ELR (cell line): ENCODE measurements around the gene BCAS3.

Experiments
- DNase-seq: peaks from one replicate; pipeline ENCODE4 v3.0.0-alpha.2; 2015; ENCODE audit warnings: low read depth

Gene BCAS3

GRCh38 chr17:61410141-61411010 lies 732.7 kb downstream of the BCAS3 start:
- peak; percentile 91 for DNase-seq

GRCh38 chr17:61411011-61411260 lies 733.3 kb downstream of the BCAS3 start:
- no peak for DNase-seq

DNA sequence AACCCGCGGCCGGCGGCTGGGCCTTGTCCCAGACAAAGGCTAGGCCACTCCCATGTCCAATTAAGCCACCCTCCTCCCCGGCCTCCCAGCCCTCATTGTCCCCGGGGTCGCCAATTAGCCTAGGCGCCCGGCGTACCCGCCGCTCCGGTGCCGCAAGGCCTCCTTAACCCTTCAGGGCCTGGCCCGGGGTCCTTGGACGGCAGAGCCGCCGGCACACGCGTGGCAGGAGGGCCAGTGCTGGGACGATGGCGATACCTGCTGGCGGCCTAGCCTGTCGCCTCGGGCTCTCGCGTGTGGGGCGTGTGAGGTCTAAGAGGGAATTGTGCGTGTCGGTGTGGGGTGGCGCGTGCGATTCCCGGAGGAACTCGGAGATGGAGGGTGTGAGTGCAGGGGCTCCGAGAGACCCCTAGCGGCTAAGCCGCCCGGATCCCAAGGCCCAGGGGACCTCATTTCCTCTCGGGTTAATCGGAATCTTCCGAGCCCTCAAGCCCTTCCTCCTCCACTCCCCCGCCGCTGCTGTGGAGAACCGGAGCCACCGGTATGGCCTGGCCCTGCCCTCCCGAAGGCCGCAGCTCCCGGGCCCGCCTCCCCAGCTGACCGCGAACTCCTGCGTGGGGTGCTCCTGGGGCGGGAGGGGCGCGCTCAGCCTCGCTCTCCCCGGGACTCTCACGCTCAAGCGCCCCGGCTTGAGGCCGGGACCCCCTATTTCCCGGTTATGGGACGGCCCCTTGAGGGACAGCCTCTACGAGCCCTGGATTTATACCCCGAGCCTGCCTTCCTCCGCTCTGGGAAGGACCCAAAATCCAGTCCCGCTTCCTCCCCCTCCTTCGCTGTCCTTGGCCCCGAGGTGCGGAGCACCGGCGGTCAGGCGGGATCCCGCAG lies 733.9 kb downstream of the BCAS3 start:
- DNase-seq = peak; percentile 82

DNA sequence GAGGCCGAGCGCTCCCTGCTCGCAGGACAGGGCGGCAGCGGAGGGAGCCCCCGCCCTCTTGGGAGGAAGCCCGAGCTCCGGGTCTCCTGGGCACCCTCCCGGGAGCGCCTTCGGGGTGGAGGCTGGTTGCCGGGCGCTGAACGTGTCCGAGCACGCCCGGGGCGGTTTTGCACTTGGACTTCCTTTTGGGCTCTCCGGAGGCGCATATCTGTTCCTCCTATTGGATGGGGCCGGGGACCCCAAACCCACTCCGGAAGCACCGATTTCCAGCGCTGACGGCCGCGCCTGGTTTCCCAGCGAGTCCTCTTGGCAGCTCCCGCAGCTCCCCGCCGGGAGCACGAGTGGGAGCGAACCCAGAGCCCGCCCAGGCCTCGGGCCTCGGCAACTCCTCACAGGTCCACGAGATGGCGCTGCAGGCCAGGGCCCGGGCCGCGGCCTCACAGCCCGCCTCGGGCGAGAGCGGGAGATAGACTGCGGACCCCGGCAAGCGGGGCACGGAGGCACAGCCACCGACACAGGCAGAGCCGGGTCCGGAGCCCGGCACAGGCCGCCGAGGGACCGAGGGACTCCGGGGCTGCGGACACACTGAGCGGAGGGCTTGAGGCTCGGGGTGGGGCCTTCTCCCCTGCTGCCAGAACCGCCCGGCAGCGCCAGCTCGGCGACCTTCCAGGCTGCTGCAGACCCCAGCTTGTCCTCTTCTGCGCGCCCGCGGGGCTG lies 734.6 kb downstream of the BCAS3 start:
- peak; percentile 91 for DNase-seq

DNA sequence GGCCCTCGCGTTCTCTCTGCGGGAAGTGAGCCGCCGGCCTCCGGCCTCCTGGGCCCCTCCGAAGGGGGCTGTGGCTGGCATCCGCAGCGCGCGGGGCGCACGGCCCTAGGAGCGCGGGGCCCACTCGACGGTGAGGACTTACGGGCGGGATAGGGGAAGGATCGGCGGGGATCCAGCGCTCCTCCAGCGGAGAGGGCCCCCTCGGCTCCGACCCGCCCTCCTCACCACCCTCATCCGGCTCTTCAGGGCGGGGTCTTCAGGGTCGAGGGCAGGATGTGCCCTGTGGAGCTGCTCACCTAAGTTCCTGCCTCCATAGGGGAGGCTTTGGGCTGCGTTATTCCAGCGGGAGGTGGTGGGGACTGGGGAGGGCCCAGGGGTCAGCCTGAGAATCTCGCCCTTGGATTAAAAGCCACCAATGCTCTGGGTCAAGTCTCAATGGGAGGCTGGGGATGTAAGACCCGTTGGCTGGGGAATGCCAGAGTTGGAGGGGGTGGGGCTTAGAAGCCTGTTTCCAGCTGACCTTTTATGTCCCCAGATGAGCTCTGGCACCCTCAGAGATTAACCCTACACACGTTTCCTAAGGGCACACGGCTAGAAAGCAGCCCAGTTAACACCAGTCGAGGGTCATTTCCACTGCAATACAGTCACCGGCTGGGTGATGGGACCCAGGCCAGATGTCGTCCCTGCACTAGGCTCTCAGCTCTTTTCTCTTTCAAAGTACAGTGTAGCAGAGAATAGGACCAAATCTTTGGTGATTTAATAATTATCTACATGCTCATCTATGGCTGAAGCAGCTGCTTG lies 735.4 kb downstream of the BCAS3 start:
- DNase-seq = no peak

DNA sequence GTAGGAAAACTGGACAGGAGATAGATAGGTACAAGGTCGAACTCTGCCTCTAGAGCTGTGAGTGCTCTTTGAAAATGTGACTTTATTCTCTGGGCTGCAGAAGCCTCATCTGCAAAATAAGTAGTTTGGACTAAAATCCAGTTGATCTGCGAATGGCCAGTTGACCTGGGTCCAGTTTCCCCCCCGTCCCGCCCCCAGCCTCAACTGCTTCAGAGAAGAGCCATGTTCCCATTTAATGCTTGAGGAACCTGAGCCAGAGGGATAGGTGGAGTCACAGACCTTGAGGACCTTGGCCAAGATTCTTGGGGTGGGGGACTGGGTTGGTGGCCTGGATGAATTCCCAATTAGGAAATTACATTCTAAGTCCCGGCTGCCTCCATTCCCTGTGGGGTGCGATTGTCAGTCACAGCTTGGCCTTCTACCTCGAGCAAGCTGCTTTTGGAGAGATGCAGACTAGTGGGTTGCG lies 736.0 kb downstream of the BCAS3 start:
- DNase-seq = no peak

GRCh38 chr17:61414141-61414935 lies 736.7 kb downstream of the BCAS3 start:
- DNase-seq = no peak

DNA sequence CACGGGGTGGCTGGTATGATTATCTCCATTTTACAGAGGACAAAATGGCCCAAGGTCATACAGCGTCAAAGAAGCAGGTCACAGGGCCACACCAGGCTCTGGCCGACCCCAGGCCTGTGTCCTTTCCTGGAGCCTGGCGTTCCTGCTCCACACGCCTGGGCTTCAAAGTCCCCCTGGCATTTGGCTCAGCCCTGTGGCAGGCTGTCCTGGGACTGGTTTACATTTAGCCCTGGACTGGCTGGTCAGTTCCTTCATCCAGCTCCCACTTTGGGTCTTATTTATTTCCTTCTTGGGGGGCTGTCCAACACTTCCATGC lies 737.2 kb downstream of the BCAS3 start:
- DNase-seq = no peak

GRCh38 chr17:61415374-61416210 lies 737.9 kb downstream of the BCAS3 start:
- DNase-seq = no peak

- DNase-seq = no peak
Measured at GRCh38 chr17:61416211-61416539, 738.5 kb downstream of the BCAS3 start.

GRCh38 chr17:61416540-61417363 lies 739.1 kb downstream of the BCAS3 start:
- peak; percentile 96 for DNase-seq

DNA sequence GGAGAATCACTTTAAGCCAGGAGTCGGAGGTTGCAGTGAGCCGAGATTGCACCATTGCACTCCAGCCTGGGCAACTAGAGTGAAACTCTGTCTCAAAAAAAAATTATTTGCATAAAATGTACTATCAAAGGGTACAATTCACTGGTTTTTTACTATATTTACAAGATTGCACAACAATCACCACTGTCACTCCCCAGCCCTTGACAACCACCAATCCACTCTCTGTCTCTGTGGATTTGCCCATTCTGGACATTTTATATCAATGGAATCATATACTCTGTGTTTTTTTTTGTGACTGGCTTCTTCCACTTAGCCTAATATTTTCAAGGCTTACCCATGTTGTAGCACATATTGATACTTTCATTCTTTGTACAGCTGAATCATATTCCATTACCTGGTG lies 740.8 kb downstream of the BCAS3 start:
- DNase-seq = no peak

DNA sequence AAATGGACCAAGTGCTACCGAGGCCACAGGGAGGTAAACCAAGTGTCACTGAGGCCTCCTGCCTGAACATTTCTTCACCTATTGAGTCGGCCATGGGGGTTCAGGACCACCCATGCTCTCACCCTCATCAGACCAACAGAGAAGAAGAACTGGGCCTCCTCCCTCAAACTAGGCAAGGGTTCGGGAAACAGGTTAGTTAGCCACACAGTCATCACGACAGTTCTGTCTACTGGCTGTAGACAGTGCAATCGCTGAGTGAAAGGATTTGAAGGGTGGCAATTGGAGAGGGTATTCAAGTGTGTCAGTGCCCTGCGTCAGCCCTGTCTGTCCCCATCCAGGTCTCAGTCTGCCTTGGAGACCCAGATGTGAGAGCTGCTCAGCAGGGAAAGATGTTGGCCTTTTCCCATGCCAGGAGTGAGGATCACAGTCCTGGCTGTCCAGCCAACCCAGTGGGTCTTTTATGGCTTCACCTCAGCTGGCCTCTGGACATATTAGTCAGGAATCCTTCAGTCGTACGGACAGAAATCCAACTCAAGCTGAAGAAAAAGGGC lies 741.9 kb downstream of the BCAS3 start:
- DNase-seq = no peak

GRCh38 chr17:61420052-61420451 lies 742.4 kb downstream of the BCAS3 start:
- no peak for DNase-seq

DNA sequence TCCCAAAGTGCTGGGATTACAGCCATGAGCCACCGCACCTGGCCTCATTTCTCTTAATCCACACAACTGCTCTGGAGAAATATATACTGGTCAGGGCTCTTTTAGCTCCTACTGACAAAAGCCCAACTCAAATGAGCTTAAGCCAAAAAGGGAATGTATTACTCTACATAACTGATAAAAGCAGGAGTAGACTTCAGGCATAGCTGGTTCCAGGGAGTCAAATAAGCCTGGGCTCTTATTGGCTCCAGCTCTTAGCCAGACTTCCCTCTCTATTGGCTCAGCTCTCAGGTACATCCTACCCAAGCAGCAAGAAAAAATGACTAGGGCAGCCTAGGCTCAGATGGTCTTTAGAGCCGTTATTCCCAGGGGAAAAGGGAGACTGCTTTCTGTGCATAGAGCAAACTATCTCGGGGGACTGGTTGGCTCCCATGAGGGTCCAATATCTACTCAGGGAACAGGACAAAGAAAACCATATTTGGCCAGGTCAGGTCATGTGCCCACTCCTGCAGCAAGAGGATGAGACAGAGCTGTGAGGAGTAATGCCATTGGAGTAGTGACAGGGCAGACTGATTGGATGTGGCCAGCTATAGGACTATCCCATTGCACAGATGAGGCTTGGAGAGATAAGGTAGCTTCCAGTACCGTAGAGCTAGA lies 743.2 kb downstream of the BCAS3 start:
- DNase-seq = no peak

GRCh38 chr17:61421460-61421859 lies 743.8 kb downstream of the BCAS3 start:
- no peak for DNase-seq

DNA sequence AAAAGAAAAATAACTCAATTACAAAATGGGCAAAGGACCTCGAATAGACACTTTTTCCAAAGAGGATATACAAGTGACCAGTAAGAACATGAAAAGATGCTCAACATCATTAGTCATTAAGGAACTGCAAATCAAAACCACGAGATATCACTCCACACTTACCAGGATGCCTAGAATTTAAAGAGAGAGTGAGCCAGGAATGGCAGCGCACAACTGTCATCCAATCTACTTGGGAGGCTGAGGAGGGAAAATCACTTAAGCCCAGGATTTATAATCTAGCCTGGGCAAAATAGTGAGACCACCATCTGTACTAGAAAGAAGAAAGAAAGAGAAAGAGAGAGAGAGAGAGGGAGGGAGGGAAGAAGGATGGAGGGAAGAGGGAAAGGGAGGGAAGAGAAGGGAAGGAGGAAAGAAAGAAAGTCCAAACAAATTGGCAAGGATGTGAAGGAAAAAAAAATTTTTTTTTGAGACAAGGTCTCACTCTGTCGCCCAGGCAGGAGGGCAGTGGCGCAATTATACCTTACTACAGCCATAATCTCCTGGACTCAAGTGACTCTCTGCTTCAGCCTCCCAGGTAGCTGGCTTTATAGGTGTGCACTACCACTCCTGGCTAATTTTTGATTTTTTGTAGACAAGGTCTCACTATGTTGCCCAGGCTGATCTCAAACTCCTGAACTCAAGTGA lies 744.6 kb downstream of the BCAS3 start:
- no peak for DNase-seq

DNA sequence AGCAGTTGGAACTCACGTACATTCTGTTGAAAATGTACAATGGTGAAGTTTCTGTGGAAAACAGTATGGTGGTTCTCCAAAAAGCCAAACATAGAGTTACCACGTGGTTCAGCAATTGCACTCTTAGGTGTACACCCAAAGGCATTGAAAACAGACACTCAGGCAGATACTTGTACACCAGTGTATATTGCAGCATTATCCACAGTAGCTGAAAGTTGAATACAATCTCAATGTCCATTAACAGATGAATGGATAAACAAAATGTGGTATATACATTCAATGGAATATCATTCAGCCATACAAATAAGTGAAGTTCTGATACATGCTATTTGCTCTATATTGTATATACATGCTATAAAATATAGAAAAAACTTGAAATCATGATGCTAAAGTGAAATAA lies 745.2 kb downstream of the BCAS3 start:
- no peak for DNase-seq
